GM13976 (cell line): ENCODE measurements around the gene ARSB.
A peak's percentile ranks its signal among the peaks of the same experiment; 100 is the strongest.

Experiments
- DNase-seq: peaks from one replicate; pipeline ENCODE4 v3.0.0; 2012; ENCODE audit warnings: low spot score
- in situ Hi-C: fragments of 300-500 bp; cut with MboI; formaldehyde crosslinking; loops from one replicate; pipeline ENCODE4 v1.12.0; 2022; ENCODE audit warnings: low sequenced_read_pairs, mixed read lengths, inconsistent platforms; ENCODE audit not compliant: unreplicated experiment
- TF ChIP-seq, protein P1 (sequence below): IDR thresholded peaks from 2 replicates; pipeline ENCODE4 v1.5.1; 2012; ENCODE audit warnings: borderline replicate concordance, mild to moderate bottlenecking; ENCODE audit not compliant: insufficient read depth; ENCODE audit errors: extremely low read depth, missing control alignments, control extremely low read depth

Gene ARSB

DNA sequence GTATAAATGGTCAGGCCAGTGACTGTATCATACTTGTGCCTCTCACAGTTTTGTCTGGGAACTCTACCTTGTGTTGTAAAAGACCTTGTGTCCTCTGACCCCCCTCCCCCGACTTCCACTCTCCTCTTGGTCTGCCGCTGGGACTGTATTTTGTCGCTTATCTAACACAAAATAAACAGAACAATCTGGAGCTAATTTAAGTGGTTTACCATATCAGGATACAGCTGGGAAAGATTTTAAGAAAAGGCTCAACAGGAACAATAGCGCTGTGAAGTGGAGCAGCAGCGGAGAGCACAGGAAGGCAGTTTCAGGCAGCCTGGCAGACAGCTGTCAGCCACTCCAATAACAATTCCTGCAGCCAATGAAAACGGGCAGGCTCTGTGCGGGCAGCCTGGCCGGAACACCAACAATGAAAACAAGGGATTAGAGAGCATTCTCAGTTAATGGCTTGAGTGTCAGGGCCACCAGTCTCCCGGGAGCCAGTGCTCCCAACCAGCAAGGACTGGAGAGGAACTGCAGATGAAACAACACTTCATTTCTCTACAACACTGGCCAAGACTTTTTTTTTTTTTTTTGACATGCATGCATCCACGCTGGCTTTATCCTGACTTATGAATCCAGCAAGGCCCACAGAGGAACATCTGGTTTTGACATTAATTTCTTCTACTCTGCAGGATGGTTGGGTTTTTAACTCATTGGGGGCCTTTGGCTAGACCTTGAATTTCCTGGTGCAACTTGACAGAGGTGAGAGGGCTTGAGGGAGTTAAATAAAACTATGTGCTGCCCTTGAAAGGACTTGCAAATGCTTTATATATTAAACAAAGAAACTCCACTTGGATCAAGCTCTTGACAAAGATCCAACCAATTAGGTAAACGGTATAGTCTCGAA lies 76.7 kb downstream of the ARSB start:
- in situ Hi-C loops: no loop called here
- DNase-seq: no peak
- TF ChIP-seq, protein P1, sequence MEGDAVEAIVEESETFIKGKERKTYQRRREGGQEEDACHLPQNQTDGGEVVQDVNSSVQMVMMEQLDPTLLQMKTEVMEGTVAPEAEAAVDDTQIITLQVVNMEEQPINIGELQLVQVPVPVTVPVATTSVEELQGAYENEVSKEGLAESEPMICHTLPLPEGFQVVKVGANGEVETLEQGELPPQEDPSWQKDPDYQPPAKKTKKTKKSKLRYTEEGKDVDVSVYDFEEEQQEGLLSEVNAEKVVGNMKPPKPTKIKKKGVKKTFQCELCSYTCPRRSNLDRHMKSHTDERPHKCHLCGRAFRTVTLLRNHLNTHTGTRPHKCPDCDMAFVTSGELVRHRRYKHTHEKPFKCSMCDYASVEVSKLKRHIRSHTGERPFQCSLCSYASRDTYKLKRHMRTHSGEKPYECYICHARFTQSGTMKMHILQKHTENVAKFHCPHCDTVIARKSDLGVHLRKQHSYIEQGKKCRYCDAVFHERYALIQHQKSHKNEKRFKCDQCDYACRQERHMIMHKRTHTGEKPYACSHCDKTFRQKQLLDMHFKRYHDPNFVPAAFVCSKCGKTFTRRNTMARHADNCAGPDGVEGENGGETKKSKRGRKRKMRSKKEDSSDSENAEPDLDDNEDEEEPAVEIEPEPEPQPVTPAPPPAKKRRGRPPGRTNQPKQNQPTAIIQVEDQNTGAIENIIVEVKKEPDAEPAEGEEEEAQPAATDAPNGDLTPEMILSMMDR: no peak

DNA sequence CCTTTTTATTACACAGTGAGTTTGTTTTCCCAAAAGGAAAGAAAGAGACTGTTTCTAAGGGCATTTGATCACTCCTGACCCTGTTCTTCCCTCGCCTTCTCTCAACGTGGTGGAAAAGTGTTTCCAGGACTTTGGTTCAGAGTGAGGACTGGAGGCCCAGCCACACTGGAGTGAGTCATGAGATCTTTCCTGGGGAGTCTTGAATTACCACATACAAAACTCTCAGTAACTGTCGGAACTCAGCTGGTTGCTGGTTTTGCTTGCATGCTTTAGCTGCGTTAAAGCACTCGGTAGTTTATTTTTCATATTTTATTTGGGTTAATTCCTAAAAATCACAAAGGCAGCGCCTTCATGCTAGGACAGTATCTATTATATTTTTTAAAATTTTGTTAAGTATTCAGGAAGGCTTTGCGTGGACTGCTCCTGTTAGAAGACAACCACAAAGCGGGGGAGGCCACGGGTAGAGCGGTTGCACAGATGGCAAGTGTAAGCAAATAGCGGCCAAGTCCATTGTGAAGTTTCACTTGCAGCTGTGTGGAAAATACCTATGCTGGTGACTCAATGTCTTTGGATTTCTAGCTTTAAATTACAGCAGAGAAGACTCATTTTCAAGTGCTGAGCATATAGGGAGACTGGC lies 77.7 kb downstream of the ARSB start:
- no peak for DNase-seq
- TF ChIP-seq, protein P1: no peak
- in situ Hi-C loops: no loop called here

DNA sequence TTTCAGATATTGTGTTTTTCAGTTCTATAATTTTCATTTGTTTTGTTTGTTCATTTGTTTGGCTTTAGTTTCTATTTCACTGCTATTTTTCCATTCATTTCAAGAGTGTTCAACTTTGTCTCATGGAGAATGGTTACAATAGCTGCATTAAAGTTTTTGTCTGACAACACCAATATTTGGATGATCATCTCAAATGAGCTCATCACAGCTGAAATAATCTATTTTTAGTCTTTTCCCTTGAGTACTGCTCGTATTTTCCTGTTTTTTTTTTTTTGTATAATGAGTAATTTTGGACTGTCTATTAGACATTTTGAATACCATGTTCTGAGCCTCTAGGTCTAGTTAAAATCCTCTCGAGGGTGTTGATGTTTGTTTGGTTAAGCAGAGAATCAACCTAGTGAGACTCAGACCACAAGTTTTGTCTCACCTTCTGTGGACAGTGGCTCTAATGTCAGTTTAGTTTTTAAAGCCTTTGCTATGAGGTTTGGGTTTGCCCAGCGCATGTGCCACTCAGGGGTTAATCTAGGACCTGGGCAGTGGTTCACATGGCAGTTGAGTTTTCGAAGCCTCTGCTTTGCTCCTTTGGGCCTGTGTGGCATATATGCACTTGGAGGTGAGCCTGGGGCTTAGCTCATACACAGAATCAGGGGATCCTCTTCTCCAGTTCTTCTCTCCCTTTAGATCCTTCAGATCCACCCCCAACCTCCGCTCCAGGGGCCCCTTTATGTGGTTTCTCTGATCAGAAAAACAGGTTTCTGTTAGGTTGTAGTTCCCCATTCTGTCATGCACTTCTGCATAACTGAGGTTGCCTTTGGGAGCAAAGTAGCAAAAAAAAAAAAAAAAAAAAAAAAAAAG lies 79.8 kb downstream of the ARSB start:
- in situ Hi-C loops: no loop called here
- TF ChIP-seq, protein P1: no peak
- peak; percentile 37 for DNase-seq

DNA sequence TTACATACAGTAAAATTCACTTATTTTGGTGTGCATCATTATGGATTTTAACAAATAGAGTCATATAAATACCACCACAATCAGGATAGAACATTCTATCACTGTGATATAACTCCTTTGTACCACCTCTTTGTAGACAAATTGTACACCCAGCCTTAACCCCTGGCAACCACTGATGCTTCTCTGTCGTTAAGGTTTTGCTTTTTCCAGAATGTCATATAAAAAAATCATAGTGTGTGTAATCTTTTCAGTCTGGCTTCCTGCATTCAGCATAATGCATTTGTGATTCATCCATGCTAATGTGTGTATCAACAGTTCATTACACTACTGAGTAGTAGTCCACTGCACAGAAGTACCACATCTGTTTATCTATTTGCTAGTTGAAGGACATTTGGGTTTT lies 81.2 kb downstream of the ARSB start:
- no peak for DNase-seq
- in situ Hi-C loops: no loop called here
- TF ChIP-seq, protein P1: no peak

DNA sequence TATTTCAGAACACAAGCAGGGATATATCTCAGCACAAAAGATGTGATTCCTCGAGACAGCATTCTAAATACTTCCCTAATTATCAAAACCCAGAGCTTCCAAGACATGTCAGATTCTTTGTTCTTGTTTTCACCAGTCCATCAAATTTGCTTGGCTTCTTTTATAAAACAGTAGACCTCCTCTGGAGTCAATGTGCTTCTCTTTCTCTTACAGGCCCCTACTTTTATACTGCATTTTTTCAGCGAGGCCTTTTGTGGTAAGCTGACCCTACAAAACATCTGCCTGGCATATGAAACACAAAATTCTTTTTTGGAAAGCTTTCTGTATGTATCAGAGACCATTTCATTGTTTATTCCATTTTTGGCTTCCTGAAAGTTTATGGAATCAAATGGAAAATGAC lies 81.8 kb downstream of the ARSB start:
- in situ Hi-C loops: no loop called here

More for the DNA sequence above, 81.8 kb downstream of the ARSB start:
- no peak for DNase-seq
- TF ChIP-seq, protein P1: no peak
